GM23338 (cell line): Measurements from ENCODE around the gene SELENOK. TPM values are rescaled to one million over a fixed set of nuclear protein-coding genes. Genes with fewer than 3 reads are reported as not detected.

Experiments used
- ATAC-seq: fragments of 200-7000 bp; cut with Tn5 transposase; 3 replicates; pipeline ENCODE4 v1.9.1; 2020
- DNase-seq: peaks from one replicate; pipeline ENCODE4 v3.0.0-alpha.2; 2015; ENCODE audit warnings: low spot score
- H2AFZ ChIP-seq: fragments of 200-600 bp; sonication (generic); 2 replicates; pipeline ENCODE4 v1.8.0; 2016; ENCODE audit warnings: antibody characterized with exemption, mild to moderate bottlenecking, moderate library complexity
- H3F3A ChIP-seq: fragments of 200-600 bp; sonication (generic); replicated peaks from 2 replicates; pipeline ENCODE4 v1.8.0; 2017; ENCODE audit warnings: antibody characterized with exemption, mixed run types, low read depth
- H3K27ac ChIP-seq: fragments of 200-600 bp; sonication (generic); 2 replicates; pipeline ENCODE4 v1.6.1; 2016; ENCODE audit warnings: low read depth
- H3K27me3 ChIP-seq: fragments of 200-600 bp; sonication (generic); 2 replicates; pipeline ENCODE4 v1.8.0; 2016; ENCODE audit warnings: mild to moderate bottlenecking, mixed run types, moderate library complexity; ENCODE audit not compliant: insufficient read depth
- H3K36me3 ChIP-seq: fragments of 200-600 bp; sonication (generic); 2 replicates; pipeline ENCODE4 v1.8.0; 2016; ENCODE audit warnings: mild to moderate bottlenecking; ENCODE audit not compliant: insufficient read depth
- H3K4me1 ChIP-seq: fragments of 200-600 bp; sonication (generic); 2 replicates; pipeline ENCODE4 v1.8.0; 2016; ENCODE audit warnings: mild to moderate bottlenecking, moderate library complexity; ENCODE audit not compliant: insufficient read depth
- H3K4me2 ChIP-seq: fragments of 200-600 bp; sonication (generic); 2 replicates; pipeline ENCODE4 v1.7.1; 2017; ENCODE audit warnings: mixed run types
- H3K4me3 ChIP-seq: fragments of 200-600 bp; sonication (generic); 2 replicates; pipeline ENCODE4 v1.6.1; 2016; ENCODE audit warnings: mixed run types
- H3K79me2 ChIP-seq: fragments of 200-600 bp; sonication (generic); replicated peaks from 2 replicates; pipeline ENCODE4 v1.8.0; 2017; ENCODE audit warnings: mild to moderate bottlenecking; ENCODE audit not compliant: insufficient read depth
- H3K9me2 ChIP-seq: fragments of 200-600 bp; sonication (generic); 2 replicates; pipeline ENCODE4 v1.8.0; 2017; ENCODE audit not compliant: insufficient read depth
- H4K20me1 ChIP-seq: fragments of 200-600 bp; sonication (generic); replicated peaks from 2 replicates; pipeline ENCODE4 v1.8.0; 2017; ENCODE audit warnings: mild to moderate bottlenecking; ENCODE audit not compliant: insufficient read depth
- H3K27ac Mint-ChIP-seq: 2 replicates; pipeline ENCODE4 v1.8.0; 2020; ENCODE audit warnings: inconsistent platforms, mild to moderate bottlenecking, moderate library complexity, mixed read lengths
- H3K27me3 Mint-ChIP-seq: 3 replicates; pipeline ENCODE4 v1.8.0; 2022; ENCODE audit warnings: low read depth, mild to moderate bottlenecking, moderate library complexity, mixed read lengths, inconsistent platforms; ENCODE audit not compliant: insufficient read depth, poor library complexity
- H3K36me3 Mint-ChIP-seq: 3 replicates; pipeline ENCODE4 v1.8.0; 2021; ENCODE audit warnings: low read depth, mild to moderate bottlenecking, inconsistent platforms, moderate library complexity, mixed read lengths
- H3K4me1 Mint-ChIP-seq: 3 replicates; pipeline ENCODE4 v1.8.0; 2020; ENCODE audit warnings: mild to moderate bottlenecking, inconsistent platforms, mixed read lengths
- H3K4me3 Mint-ChIP-seq: 3 replicates; pipeline ENCODE4 v1.8.0; 2021; ENCODE audit warnings: moderate library complexity, mild to moderate bottlenecking, inconsistent platforms, mixed read lengths
- H3K9me3 Mint-ChIP-seq: 3 replicates; pipeline ENCODE4 v1.8.0; 2020; ENCODE audit warnings: moderate library complexity, mild to moderate bottlenecking, inconsistent platforms, mixed read lengths
- CREB1 ChIP-seq: fragments of 250-450 bp; sonication (Bioruptor Pico); IDR thresholded peaks from 2 replicates; pipeline ENCODE4 v1.5.0; 2020; ENCODE audit warnings: low read depth, mild to moderate bottlenecking, moderate library complexity
- CTCF ChIP-seq, 2 experiments: fragments of 200-600 bp in 1 of 2; sonication (generic) in 1 of 2; conservative IDR thresholded peaks; 2 replicates each; pipeline versions ENCODE4 v1.5.1 to v1.6.1; 2016 to 2017; ENCODE audit warnings: antibody characterized with exemption in 2 of 2, low read depth in 2 of 2, mild to moderate bottlenecking in 2 of 2, moderate library complexity in 1 of 2
- EZH2phosphoT487 ChIP-seq: fragments of 200-600 bp; sonication (generic); IDR thresholded peaks from one replicate; pipeline ENCODE4 v1.8.1; 2018; ENCODE audit warnings: antibody characterized with exemption; ENCODE audit not compliant: unreplicated experiment
- JUNB ChIP-seq: IDR thresholded peaks from one replicate; pipeline ENCODE4 v1.6.1; 2016; ENCODE audit warnings: antibody characterized with exemption; ENCODE audit not compliant: unreplicated experiment
- NANOG ChIP-seq: IDR thresholded peaks from 2 replicates; pipeline ENCODE4 v1.6.1; 2016; ENCODE audit warnings: antibody characterized with exemption, borderline replicate concordance
- POLR2AphosphoS5 ChIP-seq: IDR thresholded peaks from 2 replicates; pipeline ENCODE4 v1.6.1; 2016; ENCODE audit warnings: antibody characterized with exemption, low read depth
- STAT1 ChIP-seq: IDR thresholded peaks from one replicate; pipeline ENCODE4 v1.6.1; 2016; ENCODE audit warnings: antibody characterized with exemption; ENCODE audit not compliant: unreplicated experiment
- ZNF331 ChIP-seq: fragments of 250-450 bp; sonication (Bioruptor Pico); IDR thresholded peaks from 2 replicates; pipeline ENCODE4 v1.5.0; 2020; ENCODE audit warnings: low read depth, mild to moderate bottlenecking, moderate library complexity
- polyA plus RNA-seq: library from polyadenylated mRNA; unstranded; fragments of >200 nt; fragmentation: Nextera tagmentation; extraction: Ambion mirVana; gene quantifications from 2 replicates; pipeline ENCODE4 v1.2.1, GENCODE V29; 2016
- total RNA-seq: library from RNA; depleted of rRNA; stranded (reverse); fragments of >200 nt; shearing (Covaris generic); gene quantifications from 2 replicates; pipeline ENCODE4 v1.2.3, GENCODE V29; 2014
- TF ChIP-seq, protein P1 (sequence below): fragments of 250-450 bp; sonication (Bioruptor Pico); IDR thresholded peaks from 2 replicates; pipeline ENCODE4 v1.5.0; 2020; ENCODE audit warnings: mild to moderate bottlenecking, moderate library complexity
- TF ChIP-seq, protein P2 (sequence below): IDR thresholded peaks from one replicate; pipeline ENCODE4 v1.6.1; 2018; ENCODE audit warnings: antibody characterized with exemption; ENCODE audit not compliant: unreplicated experiment
- TF ChIP-seq, protein P3 (sequence below): IDR thresholded peaks from 2 replicates; pipeline ENCODE4 v1.6.1; 2016; ENCODE audit warnings: antibody characterized with exemption

The SELENOK gene
- total and polyA plus RNA-seq, 2 experiments from 2014 or later = 21.4 to 168 TPM

- TF ChIP-seq EZH2phosphoT487 (no peak), CREB1 (CRISPR knock-in tag) (no peak)
Observed at GRCh38 chr3:53885239-53885638, 6.4 kb downstream of the SELENOK start (continued).

- peaks cover 14% of the 10 kb centered on the region for H4K20me1 ChIP-seq
- peaks cover 7% of the 10 kb centered on the region; the same call in 1 of the 2 replicates for H3K4me1 ChIP-seq
- no peaks in the 10 kb centered on the region for H3F3A ChIP-seq
- H3K4me3 ChIP-seq = no peak overlapping the region
- H3K36me3 ChIP-seq = peaks cover 30% of the 10 kb centered on the region
- peaks cover 36% of the 10 kb centered on the region for H3K79me2 ChIP-seq
- TF ChIP-seq NANOG (no peak), JUNB (no peak), EZH2phosphoT487 (no peak), ZNF331 (CRISPR knock-in tag) (no peak), POLR2AphosphoS5 (no peak), CREB1 (CRISPR knock-in tag) (no peak), STAT1 (no peak), CTCF (conservative IDR thresholded peaks at IDR 0.05; ENCODE audit: low read depth in 2 of 2) (no peak)
- TF ChIP-seq, protein P1, sequence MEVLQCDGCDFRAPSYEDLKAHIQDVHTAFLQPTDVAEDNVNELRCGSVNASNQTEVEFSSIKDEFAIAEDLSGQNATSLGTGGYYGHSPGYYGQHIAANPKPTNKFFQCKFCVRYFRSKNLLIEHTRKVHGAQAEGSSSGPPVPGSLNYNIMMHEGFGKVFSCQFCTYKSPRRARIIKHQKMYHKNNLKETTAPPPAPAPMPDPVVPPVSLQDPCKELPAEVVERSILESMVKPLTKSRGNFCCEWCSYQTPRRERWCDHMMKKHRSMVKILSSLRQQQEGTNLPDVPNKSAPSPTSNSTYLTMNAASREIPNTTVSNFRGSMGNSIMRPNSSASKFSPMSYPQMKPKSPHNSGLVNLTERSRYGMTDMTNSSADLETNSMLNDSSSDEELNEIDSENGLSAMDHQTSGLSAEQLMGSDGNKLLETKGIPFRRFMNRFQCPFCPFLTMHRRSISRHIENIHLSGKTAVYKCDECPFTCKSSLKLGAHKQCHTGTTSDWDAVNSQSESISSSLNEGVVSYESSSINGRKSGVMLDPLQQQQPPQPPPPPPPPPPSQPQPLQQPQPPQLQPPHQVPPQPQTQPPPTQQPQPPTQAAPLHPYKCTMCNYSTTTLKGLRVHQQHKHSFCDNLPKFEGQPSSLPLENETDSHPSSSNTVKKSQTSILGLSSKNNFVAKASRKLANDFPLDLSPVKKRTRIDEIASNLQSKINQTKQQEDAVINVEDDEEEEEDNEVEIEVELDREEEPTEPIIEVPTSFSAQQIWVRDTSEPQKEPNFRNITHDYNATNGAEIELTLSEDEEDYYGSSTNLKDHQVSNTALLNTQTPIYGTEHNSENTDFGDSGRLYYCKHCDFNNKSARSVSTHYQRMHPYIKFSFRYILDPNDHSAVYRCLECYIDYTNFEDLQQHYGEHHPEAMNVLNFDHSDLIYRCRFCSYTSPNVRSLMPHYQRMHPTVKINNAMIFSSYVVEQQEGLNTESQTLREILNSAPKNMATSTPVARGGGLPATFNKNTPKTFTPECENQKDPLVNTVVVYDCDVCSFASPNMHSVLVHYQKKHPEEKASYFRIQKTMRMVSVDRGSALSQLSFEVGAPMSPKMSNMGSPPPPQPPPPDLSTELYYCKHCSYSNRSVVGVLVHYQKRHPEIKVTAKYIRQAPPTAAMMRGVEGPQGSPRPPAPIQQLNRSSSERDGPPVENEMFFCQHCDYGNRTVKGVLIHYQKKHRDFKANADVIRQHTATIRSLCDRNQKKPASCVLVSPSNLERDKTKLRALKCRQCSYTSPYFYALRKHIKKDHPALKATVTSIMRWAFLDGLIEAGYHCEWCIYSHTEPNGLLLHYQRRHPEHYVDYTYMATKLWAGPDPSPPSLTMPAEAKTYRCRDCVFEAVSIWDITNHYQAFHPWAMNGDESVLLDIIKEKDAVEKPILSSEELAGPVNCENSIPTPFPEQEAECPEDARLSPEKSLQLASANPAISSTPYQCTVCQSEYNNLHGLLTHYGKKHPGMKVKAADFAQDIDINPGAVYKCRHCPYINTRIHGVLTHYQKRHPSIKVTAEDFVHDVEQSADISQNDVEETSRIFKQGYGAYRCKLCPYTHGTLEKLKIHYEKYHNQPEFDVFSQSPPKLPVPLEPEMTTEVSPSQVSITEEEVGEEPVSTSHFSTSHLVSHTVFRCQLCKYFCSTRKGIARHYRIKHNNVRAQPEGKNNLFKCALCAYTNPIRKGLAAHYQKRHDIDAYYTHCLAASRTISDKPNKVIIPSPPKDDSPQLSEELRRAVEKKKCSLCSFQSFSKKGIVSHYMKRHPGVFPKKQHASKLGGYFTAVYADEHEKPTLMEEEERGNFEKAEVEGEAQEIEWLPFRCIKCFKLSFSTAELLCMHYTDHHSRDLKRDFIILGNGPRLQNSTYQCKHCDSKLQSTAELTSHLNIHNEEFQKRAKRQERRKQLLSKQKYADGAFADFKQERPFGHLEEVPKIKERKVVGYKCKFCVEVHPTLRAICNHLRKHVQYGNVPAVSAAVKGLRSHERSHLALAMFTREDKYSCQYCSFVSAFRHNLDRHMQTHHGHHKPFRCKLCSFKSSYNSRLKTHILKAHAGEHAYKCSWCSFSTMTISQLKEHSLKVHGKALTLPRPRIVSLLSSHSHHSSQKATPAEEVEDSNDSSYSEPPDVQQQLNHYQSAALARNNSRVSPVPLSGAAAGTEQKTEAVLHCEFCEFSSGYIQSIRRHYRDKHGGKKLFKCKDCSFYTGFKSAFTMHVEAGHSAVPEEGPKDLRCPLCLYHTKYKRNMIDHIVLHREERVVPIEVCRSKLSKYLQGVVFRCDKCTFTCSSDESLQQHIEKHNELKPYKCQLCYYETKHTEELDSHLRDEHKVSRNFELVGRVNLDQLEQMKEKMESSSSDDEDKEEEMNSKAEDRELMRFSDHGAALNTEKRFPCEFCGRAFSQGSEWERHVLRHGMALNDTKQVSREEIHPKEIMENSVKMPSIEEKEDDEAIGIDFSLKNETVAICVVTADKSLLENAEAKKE (CRISPR knock-in tag) = no peak
- TF ChIP-seq, protein P2, sequence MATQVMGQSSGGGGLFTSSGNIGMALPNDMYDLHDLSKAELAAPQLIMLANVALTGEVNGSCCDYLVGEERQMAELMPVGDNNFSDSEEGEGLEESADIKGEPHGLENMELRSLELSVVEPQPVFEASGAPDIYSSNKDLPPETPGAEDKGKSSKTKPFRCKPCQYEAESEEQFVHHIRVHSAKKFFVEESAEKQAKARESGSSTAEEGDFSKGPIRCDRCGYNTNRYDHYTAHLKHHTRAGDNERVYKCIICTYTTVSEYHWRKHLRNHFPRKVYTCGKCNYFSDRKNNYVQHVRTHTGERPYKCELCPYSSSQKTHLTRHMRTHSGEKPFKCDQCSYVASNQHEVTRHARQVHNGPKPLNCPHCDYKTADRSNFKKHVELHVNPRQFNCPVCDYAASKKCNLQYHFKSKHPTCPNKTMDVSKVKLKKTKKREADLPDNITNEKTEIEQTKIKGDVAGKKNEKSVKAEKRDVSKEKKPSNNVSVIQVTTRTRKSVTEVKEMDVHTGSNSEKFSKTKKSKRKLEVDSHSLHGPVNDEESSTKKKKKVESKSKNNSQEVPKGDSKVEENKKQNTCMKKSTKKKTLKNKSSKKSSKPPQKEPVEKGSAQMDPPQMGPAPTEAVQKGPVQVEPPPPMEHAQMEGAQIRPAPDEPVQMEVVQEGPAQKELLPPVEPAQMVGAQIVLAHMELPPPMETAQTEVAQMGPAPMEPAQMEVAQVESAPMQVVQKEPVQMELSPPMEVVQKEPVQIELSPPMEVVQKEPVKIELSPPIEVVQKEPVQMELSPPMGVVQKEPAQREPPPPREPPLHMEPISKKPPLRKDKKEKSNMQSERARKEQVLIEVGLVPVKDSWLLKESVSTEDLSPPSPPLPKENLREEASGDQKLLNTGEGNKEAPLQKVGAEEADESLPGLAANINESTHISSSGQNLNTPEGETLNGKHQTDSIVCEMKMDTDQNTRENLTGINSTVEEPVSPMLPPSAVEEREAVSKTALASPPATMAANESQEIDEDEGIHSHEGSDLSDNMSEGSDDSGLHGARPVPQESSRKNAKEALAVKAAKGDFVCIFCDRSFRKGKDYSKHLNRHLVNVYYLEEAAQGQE = no peak
- TF ChIP-seq, protein P3, sequence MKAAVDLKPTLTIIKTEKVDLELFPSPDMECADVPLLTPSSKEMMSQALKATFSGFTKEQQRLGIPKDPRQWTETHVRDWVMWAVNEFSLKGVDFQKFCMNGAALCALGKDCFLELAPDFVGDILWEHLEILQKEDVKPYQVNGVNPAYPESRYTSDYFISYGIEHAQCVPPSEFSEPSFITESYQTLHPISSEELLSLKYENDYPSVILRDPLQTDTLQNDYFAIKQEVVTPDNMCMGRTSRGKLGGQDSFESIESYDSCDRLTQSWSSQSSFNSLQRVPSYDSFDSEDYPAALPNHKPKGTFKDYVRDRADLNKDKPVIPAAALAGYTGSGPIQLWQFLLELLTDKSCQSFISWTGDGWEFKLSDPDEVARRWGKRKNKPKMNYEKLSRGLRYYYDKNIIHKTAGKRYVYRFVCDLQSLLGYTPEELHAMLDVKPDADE = no peak
- H3K27me3 ChIP-seq = no peaks in the 10 kb centered on the region
- Mint-ChIP-seq H3K4me3 (no peak overlapping the region), H3K4me1 (peaks cover 12% of the 10 kb centered on the region), H3K36me3 (peaks cover 27% of the 10 kb centered on the region), H3K27me3 (peaks cover 2% of the 10 kb centered on the region), H3K9me3 (no peaks in the 10 kb centered on the region), H3K27ac (no peak overlapping the region)
- H2AFZ ChIP-seq = no peak overlapping the region
- DNase-seq (no peak), ATAC-seq (no peak)
- no peak overlapping the region for H3K4me2 ChIP-seq
- H3K27ac ChIP-seq = no peak overlapping the region
- no peaks in the 10 kb centered on the region for H3K9me2 ChIP-seq
Observed at GRCh38 chr3:53884623-53885022, 7.0 kb downstream of the SELENOK start.
